Nephron (organoid): Measurements from ENCODE around the gene TCF12.

Experiments used
- H3K27ac Mint-ChIP-seq, 3 experiments: 2 replicates each; pipeline ENCODE4 v1.8.0; 2020; ENCODE audit warnings: mixed read lengths in 3 of 3, mild to moderate bottlenecking in 2 of 3, moderate library complexity in 1 of 3
- H3K27me3 Mint-ChIP-seq: 2 replicates; pipeline ENCODE4 v1.8.0; 2021; ENCODE audit warnings: low read depth, mild to moderate bottlenecking, moderate library complexity, mixed read lengths
- H3K36me3 Mint-ChIP-seq: 2 replicates; pipeline ENCODE4 v1.8.0; 2020; ENCODE audit warnings: low read depth, mixed read lengths
- H3K4me1 Mint-ChIP-seq: 2 replicates; pipeline ENCODE4 v1.8.0; 2020; ENCODE audit warnings: mixed read lengths
- H3K4me3 Mint-ChIP-seq, 3 experiments: 2 replicates each; pipeline ENCODE4 v1.8.0; 2020; ENCODE audit warnings: mild to moderate bottlenecking in 3 of 3, mixed read lengths in 3 of 3, moderate library complexity in 2 of 3
- H3K9me3 Mint-ChIP-seq: 2 replicates; pipeline ENCODE4 v1.8.0; 2020; ENCODE audit warnings: mixed read lengths
- TF ChIP-seq, protein P1 (sequence below), 3 experiments: fragments of 200-600 bp; sonication (generic); IDR thresholded peaks; one replicate each; pipeline ENCODE4 v1.5.0; 2021; ENCODE audit warnings: antibody characterized with exemption in 3 of 3; ENCODE audit not compliant: unreplicated experiment in 3 of 3

The TCF12 gene

DNA sequence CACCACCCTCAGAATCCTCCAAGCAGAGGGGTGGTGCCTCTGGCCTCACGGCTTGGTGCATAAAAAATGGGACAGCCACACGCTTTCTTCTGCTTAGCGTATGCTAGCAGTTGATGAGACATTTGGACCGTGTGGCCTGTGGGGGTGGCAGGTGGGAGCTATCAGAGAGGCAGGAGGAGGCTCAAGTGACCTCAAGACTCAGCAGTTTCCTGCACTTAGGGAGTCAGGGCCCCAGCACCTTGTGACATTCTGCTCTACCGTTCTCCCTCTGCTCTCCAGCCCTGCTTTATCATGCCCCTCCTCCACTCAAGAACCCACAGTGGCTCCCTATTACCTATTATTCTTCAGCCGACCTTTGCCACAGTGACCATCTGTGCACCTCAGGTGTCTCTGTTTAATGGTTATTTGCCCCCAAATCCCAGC lies 416.9 kb downstream of the TCF12 start:
- TF ChIP-seq, protein P1, sequence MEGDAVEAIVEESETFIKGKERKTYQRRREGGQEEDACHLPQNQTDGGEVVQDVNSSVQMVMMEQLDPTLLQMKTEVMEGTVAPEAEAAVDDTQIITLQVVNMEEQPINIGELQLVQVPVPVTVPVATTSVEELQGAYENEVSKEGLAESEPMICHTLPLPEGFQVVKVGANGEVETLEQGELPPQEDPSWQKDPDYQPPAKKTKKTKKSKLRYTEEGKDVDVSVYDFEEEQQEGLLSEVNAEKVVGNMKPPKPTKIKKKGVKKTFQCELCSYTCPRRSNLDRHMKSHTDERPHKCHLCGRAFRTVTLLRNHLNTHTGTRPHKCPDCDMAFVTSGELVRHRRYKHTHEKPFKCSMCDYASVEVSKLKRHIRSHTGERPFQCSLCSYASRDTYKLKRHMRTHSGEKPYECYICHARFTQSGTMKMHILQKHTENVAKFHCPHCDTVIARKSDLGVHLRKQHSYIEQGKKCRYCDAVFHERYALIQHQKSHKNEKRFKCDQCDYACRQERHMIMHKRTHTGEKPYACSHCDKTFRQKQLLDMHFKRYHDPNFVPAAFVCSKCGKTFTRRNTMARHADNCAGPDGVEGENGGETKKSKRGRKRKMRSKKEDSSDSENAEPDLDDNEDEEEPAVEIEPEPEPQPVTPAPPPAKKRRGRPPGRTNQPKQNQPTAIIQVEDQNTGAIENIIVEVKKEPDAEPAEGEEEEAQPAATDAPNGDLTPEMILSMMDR (IDR thresholded peaks at IDR 0.05; ENCODE audit: unreplicated experiment in 3 of 3): no peak
- H3K4me3 Mint-ChIP-seq: no peak overlapping the region
- H3K27ac Mint-ChIP-seq: peak overlapping the region in 1 of 3 experiments; percentile 19
- H3K4me1 Mint-ChIP-seq: peaks cover 20% of the 10 kb centered on the region
- no peaks in the 10 kb centered on the region for H3K36me3 Mint-ChIP-seq
- H3K27me3 Mint-ChIP-seq: peaks cover 36% of the 10 kb centered on the region
- H3K9me3 Mint-ChIP-seq: no peaks in the 10 kb centered on the region

DNA sequence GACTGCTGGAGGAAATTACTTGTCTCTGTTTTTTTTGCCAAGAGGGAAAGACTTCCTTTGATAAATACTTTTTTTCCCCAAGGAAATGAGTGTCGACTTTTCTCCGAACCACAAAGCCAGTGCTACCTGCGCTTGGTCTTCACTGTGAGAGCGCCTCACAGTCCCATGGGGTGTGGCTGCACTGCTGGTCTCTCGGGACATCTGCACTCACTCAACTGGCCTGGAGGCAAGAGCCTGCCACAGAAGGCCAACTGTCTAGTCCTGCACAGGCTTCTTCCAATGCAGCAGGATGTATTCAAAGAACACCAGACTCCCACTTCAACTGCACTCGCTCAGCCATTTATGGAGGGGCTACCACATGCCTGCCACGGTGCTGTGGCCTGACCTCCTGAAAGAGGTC lies 417.3 kb downstream of the TCF12 start:
- no peaks in the 10 kb centered on the region for H3K36me3 Mint-ChIP-seq
- peaks cover 37% of the 10 kb centered on the region for H3K27me3 Mint-ChIP-seq
- peak overlapping the region in 1 of 3 experiments; percentile 19 for H3K27ac Mint-ChIP-seq
- H3K9me3 Mint-ChIP-seq: no peaks in the 10 kb centered on the region
- TF ChIP-seq, protein P1 (IDR thresholded peaks at IDR 0.05; ENCODE audit: unreplicated experiment in 3 of 3): no peak
- H3K4me3 Mint-ChIP-seq: no peak overlapping the region
- peaks cover 18% of the 10 kb centered on the region for H3K4me1 Mint-ChIP-seq

DNA sequence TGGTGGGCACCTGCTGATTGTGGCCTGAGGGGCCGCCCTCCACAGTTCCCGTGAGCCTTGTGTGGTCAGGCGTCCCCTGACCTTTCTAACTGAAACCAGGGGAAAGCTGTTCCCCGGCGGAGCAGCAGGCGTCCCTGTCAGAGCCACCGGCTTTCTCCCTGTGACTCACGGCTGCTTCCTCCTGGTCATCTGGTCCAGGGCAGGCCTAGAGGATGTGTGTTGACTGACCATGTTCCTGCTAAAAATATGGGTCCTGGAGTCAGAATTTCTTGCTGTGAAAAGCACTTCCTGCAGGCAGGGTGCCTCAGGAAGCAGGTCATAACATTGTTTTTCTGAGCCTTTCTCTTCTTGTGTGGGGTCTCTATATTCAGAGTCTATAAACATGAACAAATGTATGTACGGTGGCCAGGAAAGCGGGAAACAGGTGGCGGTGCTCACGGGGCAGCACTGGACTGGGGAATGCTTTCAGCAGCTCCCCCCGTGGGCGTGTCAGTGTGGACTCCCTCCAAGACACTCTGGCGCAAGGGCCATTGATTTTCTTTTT lies 419.5 kb downstream of the TCF12 start:
- TF ChIP-seq, protein P1 (IDR thresholded peaks at IDR 0.05; ENCODE audit: unreplicated experiment in 3 of 3): no peak
- Mint-ChIP-seq H3K9me3 (no peaks in the 10 kb centered on the region), H3K27ac (peak overlapping the region; percentile 69 to 92 (median 86)), H3K36me3 (no peaks in the 10 kb centered on the region), H3K4me1 (peaks cover 20% of the 10 kb centered on the region), H3K27me3 (peaks cover 42% of the 10 kb centered on the region), H3K4me3 (no peak overlapping the region)

DNA sequence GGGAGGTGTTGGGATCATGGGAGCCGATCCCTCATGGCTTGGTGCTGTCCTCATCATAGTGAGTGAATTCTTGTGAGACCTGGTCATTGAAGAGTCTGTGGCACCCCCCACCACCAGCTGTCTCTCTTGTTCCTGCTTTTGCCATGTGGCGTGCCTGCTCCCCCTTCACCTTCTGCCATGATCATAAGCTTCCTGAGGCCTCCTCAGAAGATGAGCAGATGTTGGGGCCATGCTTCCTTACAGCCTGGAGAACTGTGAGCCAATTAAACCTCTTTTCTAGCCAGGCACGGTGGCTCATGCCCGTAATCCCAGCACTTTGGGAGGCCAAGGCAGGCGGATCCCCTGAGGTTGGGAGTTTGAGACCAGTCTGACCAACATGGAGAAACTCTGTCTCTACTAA lies 420.9 kb downstream of the TCF12 start:
- H3K27me3 Mint-ChIP-seq: peaks cover 36% of the 10 kb centered on the region
- H3K9me3 Mint-ChIP-seq: no peaks in the 10 kb centered on the region
- H3K4me1 Mint-ChIP-seq: peaks cover 20% of the 10 kb centered on the region
- TF ChIP-seq, protein P1 (IDR thresholded peaks at IDR 0.05; ENCODE audit: unreplicated experiment in 3 of 3): no peak
- no peak overlapping the region for H3K27ac Mint-ChIP-seq
- H3K4me3 Mint-ChIP-seq: no peak overlapping the region
- H3K36me3 Mint-ChIP-seq: no peaks in the 10 kb centered on the region
